GM18505 (cell line): ENCODE results near the gene ICAM1.

Experiments used
- ATAC-seq: cut with Tn5 transposase; IDR thresholded peaks from one replicate; pipeline ENCODE4 v1.9.1; 2021; ENCODE audit not compliant: unreplicated experiment
- POLR2A ChIP-seq: IDR thresholded peaks from 4 replicates; pipeline ENCODE4 v1.6.1; 2011; ENCODE audit warnings: borderline replicate concordance; ENCODE audit not compliant: insufficient read depth, insufficient read length; ENCODE audit errors: extremely low read depth

The ICAM1 gene

DNA sequence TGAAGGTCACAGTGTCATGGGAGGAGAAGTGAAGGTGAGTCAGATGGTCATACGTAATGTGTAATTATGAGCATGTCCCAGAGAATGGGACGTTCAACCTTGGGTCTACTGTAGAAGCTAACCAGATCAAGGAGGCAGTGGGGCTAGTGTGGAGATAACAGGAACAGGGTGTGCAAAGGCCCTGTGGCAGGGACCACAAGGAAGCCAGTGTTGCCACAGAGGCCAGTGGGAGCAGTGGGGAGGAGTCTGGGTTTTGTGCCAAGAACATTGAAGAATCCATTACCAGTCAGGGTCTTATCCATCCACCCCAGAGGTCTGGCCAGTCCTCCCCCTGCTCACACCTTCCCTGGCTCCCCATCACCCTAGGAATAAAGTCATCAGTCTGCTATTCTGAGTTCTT, 15.6 kb upstream of the ICAM1 start:
- TF ChIP-seq POLR2A, result no peak
- no peak for ATAC-seq

DNA sequence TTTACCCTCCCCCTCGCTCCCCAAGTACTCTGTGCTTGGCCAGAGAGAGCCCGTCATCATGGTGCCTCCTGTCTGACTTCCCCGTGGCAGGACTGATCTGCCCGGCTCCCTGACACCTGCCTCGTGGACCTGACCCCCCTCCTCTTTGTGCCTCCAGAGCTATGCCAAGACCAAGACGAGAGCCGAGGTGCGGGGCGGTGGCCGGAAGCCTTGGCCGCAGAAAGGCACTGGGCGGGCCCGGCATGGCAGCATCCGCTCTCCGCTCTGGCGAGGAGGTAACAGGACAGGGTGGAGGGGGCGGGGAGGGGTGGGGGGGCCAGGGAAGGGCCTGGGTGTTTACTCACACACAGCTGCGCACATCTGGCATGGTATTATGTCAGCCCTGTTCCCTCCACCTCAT, 14.4 kb upstream of the ICAM1 start:
- no peak for ATAC-seq
- no peak for TF ChIP-seq POLR2A

DNA sequence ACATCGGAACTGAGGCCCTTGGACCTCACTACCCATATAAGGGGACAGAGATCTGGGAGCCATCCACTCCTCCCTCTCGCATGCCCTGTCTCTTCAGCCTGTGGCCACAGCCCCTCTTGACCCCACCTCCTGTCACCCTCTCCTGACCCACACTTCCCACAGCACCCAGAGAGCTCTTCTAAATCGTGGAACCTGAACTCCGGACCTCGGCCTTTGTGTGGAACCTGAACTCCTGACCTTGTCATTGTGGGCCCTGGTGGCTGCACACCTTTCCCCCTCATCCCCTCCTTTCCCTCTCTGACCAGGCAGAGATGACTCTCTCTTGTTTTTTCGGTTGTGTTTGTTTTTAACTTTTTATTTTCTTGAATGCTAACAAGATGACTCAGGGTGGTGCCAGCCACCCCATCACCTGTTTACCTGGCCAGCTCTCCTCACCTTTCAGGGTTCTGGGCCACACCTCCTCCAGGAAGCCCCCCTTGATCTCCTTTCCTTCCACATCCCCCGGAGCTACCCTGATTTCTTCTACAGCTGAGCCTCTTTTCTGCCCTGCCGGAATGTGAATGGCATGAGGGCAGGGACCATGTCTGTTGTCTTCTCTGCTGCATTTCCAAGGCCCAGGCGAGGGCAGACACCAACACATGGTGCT, 13.8 kb upstream of the ICAM1 start:
- ATAC-seq, result no peak
- TF ChIP-seq POLR2A, result no peak

DNA sequence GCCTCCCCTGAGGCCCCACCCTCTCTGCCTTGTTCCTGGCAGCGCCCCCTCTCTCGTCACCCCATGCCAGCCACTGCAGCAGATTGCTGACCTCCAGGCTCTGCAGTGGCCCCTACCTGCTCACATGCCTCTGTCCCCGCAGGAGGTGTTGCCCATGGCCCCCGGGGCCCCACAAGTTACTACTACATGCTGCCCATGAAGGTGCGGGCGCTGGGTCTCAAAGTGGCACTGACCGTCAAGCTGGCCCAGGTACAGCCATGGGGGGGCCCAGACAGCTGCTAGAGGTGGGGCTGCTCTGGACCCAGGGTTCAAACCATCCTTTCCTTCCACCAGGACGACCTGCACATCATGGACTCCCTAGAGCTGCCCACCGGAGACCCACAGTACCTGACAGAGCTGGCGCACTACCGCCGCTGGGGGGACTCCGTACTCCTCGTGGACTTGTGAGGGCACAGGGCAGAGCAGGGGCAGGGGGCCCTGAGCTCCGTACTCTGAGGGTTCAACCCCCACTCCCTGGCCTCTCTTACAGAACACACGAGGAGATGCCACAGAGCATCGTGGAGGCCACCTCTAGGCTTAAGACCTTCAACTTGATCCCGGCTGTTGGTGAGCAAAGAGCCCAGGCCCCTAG, 12.7 kb upstream of the ICAM1 start:
- TF ChIP-seq POLR2A, result no peak
- no peak for ATAC-seq

DNA sequence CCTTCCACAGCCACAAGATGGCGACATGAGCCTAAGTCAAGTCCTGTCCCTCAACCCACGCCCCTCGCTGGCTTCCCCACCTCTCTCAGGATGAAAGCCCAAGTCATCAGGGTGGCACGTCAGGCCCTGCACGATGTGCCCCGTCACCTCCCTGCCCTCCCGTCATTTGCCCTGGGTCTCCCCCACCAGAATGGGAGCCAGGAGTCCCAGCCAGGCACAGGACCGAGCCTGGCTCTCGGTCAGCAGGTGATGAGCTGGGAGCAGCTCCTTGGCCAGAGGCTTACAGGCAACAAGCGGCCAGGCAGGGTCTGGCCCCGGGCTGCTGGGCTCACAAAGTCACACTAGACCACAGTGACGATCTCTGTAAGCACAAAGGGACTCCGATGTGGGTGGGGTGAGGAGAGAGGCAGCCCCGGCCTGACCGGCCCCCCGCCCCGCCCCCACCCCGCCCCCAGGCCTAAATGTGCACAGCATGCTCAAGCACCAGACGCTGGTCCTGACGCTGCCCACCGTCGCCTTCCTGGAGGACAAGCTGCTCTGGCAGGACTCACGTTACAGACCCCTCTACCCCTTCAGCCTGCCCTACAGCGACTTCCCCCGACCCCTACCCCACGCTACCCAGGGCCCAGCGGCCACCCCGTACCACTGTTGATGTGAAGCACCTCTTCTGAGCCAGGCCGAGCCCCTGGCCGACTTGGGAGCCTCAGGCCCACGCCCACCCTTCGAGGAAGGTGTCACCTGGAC, 11.6 kb upstream of the ICAM1 start:
- no peak for ATAC-seq
- TF ChIP-seq POLR2A, result no peak

DNA sequence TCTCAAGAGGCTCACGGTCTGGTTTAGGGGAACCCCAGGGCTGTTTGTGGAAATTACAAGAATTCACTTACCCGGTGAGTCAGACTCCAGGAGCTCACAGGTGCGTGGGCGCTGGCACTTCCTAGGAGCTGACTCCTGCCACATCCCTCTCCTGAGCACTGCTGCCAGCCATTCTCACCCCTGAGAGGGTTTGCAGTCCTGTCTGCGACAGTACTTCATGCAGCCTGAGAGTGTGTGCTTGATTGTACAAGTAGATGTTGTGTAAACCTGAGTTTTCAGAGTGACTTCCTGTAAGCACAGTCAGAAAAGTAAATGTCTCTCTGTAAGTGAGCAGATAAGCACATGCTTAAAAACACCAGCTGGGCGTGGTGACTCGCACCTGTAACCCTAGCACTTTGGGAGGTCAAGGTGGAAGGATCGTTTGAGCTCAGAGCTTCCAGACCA, 10.8 kb upstream of the ICAM1 start:
- TF ChIP-seq POLR2A, result no peak
- ATAC-seq, result no peak

DNA sequence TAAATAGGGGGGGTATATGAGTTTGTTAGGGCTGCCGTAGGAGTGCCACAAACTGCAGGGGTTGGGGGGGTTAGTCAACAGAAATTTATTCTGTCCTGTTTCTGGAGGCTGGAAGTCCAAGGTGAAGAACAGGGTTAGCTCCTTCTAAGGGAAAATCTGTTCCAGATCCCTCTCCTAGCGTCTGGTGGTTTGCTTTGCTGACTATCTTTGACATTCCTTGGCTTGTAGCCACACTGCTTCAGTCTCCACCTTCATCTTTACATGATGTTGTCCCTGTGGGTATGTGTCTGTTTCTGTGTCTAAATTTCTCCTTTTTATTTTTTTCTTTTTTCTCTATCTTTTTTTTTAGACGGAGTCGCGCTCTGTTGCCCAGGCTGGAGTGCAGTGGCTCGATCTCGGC, 8.1 kb upstream of the ICAM1 start:
- no peak for ATAC-seq
- TF ChIP-seq POLR2A, result no peak

DNA sequence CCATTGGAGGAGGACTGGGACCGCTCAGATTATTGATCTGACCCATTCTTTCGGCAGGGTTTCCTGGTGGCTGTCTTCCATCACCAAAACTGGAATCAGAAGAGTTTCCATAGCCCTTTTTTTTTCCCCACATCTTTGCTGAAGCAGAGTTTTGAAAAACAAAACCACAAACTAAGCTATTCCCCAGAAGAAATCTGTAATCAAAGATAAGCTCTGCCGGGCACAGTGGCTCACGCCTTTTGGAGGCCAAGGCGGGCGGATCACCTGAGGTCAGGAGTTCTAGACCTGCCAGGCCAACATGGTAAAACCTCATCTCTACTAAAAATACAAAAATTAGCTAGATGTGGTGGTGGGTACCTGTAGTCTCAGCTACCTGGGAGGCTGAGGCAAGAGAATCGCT, 4.2 kb upstream of the ICAM1 start:
- TF ChIP-seq POLR2A, result no peak

DNA sequence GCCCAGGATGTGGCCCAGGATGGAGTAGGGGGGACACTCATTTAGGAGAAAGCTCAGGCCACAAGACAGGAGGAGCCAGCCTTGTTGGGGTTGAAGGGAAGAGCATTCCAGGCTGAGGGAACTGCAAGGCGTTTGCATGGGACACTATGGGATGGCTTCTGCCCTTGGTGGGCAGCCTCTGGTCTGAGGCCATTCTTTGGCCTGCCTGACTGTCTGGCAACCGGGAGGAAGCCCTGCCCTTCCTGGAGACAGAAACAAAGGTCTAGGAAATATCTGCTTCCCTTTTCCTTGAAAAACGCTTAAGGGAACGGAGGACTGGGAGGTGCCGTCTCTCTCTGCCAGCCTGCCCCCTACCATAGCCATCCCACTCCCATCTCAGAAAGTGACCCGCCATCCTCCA, 2.8 kb upstream of the ICAM1 start:
- no peak for ATAC-seq

More for the DNA sequence above, 4.2 kb upstream of the ICAM1 start:
- no peak for ATAC-seq

DNA sequence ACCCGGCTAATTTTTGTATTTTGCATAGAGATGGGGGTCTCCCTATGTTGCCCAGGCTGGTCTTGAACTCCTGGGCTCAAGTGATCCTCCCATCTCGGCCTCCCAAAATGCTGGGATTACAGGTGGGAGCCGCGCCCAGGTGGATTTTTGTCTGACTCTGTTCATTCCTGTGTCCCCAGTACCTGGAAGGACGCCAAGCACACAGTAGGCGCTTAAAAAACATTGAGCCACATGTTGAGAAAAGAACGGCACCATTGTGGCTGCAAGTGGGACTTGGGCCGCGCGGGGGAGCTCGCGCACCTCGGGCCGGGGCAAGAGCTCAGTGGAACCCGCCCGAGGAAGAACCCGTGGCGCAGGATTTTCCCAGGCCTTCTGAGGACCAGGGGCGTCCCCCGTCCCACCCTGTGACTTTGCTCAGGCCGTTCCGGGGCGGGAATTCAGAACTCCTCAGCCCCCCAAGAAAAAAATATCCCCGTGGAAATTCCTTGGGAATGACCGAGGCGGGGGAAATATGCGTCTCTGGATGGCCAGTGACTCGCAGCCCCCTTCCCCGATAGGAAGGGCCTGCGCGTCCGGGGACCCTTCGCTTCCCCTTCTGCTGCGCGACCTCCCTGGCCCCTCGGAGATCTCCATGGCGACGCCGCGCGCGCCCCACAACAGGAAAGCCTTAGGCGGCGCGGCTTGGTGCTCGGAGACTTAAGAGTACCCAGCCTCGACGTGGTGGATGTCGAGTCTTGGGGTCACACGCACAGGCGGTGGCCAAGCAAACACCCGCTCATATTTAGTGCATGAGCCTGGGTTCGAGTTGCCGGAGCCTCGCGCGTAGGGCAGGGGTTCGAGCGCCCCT, 1.4 kb upstream of the ICAM1 start:
- ATAC-seq, result peak; percentile 36

More for the DNA sequence above, 2.8 kb upstream of the ICAM1 start:
- no peak for TF ChIP-seq POLR2A

DNA sequence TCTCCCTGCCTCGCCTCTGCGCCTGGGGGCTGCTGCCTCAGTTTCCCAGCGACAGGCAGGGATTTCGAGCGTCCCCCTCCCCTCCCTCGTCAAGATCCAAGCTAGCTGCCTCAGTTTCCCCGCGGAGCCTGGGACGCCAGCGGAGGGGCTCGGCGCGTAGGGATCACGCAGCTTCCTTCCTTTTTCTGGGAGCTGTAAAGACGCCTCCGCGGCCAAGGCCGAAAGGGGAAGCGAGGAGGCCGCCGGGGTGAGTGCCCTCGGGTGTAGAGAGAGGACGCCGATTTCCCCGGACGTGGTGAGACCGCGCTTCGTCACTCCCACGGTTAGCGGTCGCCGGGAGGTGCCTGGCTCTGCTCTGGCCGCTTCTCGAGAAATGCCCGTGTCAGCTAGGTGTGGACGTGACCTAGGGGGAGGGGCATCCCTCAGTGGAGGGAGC, 722 bp upstream of the ICAM1 start:
- no peak for TF ChIP-seq POLR2A
- ATAC-seq, result peak; percentile 46

More for the DNA sequence above, 1.4 kb upstream of the ICAM1 start:
- no peak for TF ChIP-seq POLR2A

DNA sequence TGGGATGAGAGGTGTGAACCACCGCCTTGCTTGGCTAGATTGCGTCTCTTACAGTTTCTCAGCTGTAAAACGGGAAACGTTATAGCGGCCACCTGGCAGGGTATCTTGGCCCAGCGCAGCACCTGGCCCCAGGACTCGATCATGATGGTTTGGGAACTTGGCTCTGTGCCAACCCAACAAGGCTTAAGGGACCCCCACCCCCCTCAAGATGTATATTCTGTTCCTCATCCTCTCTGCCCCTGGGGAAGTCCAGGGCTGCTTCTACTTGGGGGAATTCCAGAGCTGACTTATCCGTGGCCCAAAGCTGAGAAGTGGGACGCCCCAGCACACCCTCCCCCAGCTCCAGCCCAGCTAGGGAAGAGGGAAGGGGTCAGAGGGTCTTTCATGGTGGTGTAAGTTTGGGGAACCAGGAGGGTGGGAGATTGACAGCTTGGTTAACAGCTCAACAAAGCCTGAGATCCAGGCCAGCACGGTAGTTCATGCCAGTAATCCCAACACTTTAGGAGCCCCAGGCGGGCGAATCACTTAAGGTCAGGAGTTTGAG, 695 bp downstream of the ICAM1 start:
- peak; percentile 18 for ATAC-seq
- TF ChIP-seq POLR2A, result no peak

DNA sequence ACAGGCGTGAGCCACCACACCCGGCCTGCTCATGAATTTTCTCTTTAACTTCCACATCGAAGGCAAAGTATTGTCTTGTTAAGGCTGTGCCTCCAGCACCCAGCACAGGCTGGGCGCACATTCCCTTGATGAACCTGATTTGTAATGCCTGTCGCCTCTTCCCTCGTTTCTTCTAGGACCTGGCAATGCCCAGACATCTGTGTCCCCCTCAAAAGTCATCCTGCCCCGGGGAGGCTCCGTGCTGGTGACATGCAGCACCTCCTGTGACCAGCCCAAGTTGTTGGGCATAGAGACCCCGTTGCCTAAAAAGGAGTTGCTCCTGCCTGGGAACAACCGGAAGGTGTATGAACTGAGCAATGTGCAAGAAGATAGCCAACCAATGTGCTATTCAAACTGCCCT, 3.7 kb downstream of the ICAM1 start:
- no peak for ATAC-seq
- TF ChIP-seq POLR2A, result peak; percentile 9
